ENCODE measurements around the gene SSTR3. TPM values are rescaled to one million over a fixed set of nuclear protein-coding genes. Genes with fewer than 3 reads are reported as not detected.

Gene SSTR3
- total and polyA plus RNA-seq, 2 donors (not counting 1 experiment from before 2014, with no cell fraction given): 0.64 to 0.98 TPM

- no peaks in the 10 kb centered on the region for H3K27me3 ChIP-seq (replicated peaks in 1 of 4; ENCODE audit: control extremely low read depth in 1 of 4, control insufficient read depth in 3 of 4, insufficient read depth in 4 of 4, low read length in 3 of 4)
- TF ChIP-seq EZH2 (IDR thresholded peaks at IDR 0.05; ENCODE audit: borderline replicate concordance, insufficient read depth, low read depth, low read length, poor library complexity, severe bottlenecking) (no peak), CTCF (IDR thresholded peaks at IDR 0.05) (no peak)
- no peak overlapping the region for H3K4me3 ChIP-seq (ENCODE audit: control extremely low read depth in 1 of 5, extremely low read depth in 1 of 5, insufficient read depth in 1 of 5, low read depth in 2 of 5, low read length in 4 of 5)
- H3K36me3 ChIP-seq (replicated peaks in 1 of 2; ENCODE audit: control extremely low read depth in 1 of 2, control insufficient read depth in 1 of 2, extremely low read depth in 1 of 2, insufficient read depth in 2 of 2, low read length in 1 of 2): no peaks in the 10 kb centered on the region
- Mint-ChIP-seq H3K27ac (peak overlapping the region; percentile 26), H3K27me3 (no peaks in the 10 kb centered on the region), H3K9me3 (ENCODE audit: insufficient read depth) (no peaks in the 10 kb centered on the region), H3K4me3 (no peak overlapping the region), H3K4me1 (peaks cover 19% of the 10 kb centered on the region)
- no peak overlapping the region for H3K4me2 ChIP-seq (replicated peaks; ENCODE audit: low read depth, low read length, poor library complexity, severe bottlenecking)
- H3K9ac ChIP-seq (ENCODE audit: low read length): no peak overlapping the region
- no peak overlapping the region for H3K27ac ChIP-seq (ENCODE audit: low read length in 2 of 2)
- no peaks in the 10 kb centered on the region for H3K79me2 ChIP-seq (ENCODE audit: control insufficient read depth, insufficient read depth, low read length)
- ChIA-PET POLR2A (no interaction called here), CTCF (interaction anchor here (1.6 kb wide), 1 partner anchor 56 kb away, joined by 4 read pairs; no protein-coding TSS in a partner anchor)
- H2AFZ ChIP-seq (ENCODE audit: insufficient read depth, low read depth, low read length, poor library complexity, severe bottlenecking): no peak overlapping the region
- ATAC-seq (ENCODE audit: low read depth) (no peak), DNase-seq (no peak)
- H3K4me1 ChIP-seq (ENCODE audit: control insufficient read depth in 2 of 2, insufficient read depth in 2 of 2, low read length in 2 of 2): peaks cover 14 to 23% of the 10 kb centered on the region in 2 donors
- H4K20me1 ChIP-seq (ENCODE audit: control insufficient read depth, insufficient read depth, low read length, poor library complexity, severe bottlenecking): no peaks in the 10 kb centered on the region
- 83% methylated on average over 5 of the region's 5 CpGs for WGBS (ENCODE audit: insufficient coverage)
- intact Hi-C loops (cut with micrococcal nuclease): no loop called here
- H3K9me3 ChIP-seq (ENCODE audit: control extremely low read depth in 1 of 3, control insufficient read depth in 2 of 3, insufficient read depth in 1 of 3, low read length in 2 of 3): no peaks in the 10 kb centered on the region
Observed at GRCh38 chr22:37204045-37204655, 8.1 kb downstream of the SSTR3 start.

- no peak for DNase-seq
- intact Hi-C loops (cut with micrococcal nuclease): no loop called here
Observed at GRCh38 chr22:37203354-37204044, 8.8 kb downstream of the SSTR3 start.

More at GRCh38 chr22:37203354-37204044, 8.8 kb downstream of the SSTR3 start:
- no peak for ATAC-seq (ENCODE audit: low read depth)
- H3K4me1 Mint-ChIP-seq: peaks cover 20% of the 10 kb centered on the region
- ChIA-PET POLR2A (no interaction called here), CTCF (interaction anchor here (1.6 kb wide), 1 partner anchor 57 kb away, joined by 4 read pairs; no protein-coding TSS in a partner anchor)
- H3K4me2 ChIP-seq (replicated peaks; ENCODE audit: low read depth, low read length, poor library complexity, severe bottlenecking): no peak overlapping the region
- no peak overlapping the region for H3K4me3 ChIP-seq (ENCODE audit: control extremely low read depth in 1 of 5, extremely low read depth in 1 of 5, insufficient read depth in 1 of 5, low read depth in 2 of 5, low read length in 4 of 5)
- H3K4me3 Mint-ChIP-seq: no peak overlapping the region
- H3K27me3 Mint-ChIP-seq: no peaks in the 10 kb centered on the region
- no peaks in the 10 kb centered on the region for H3K79me2 ChIP-seq (ENCODE audit: control insufficient read depth, insufficient read depth, low read length)
- no peak overlapping the region for H3K27ac ChIP-seq (ENCODE audit: low read length in 2 of 2)
- no peaks in the 10 kb centered on the region for H3K9me3 ChIP-seq (ENCODE audit: control extremely low read depth in 1 of 3, control insufficient read depth in 2 of 3, insufficient read depth in 1 of 3, low read length in 2 of 3)
- no peak for TF ChIP-seq EZH2 (IDR thresholded peaks at IDR 0.05; ENCODE audit: borderline replicate concordance, insufficient read depth, low read depth, low read length, poor library complexity, severe bottlenecking)
- no peak for TF ChIP-seq CTCF (IDR thresholded peaks at IDR 0.05)
- H4K20me1 ChIP-seq (ENCODE audit: control insufficient read depth, insufficient read depth, low read length, poor library complexity, severe bottlenecking): no peaks in the 10 kb centered on the region
- peaks cover 14 to 26% of the 10 kb centered on the region in 2 donors for H3K4me1 ChIP-seq (ENCODE audit: control insufficient read depth in 2 of 2, insufficient read depth in 2 of 2, low read length in 2 of 2)
- WGBS (ENCODE audit: insufficient coverage): 91% methylated on average over 15 of the region's 16 CpGs
- no peaks in the 10 kb centered on the region for H3K27me3 ChIP-seq (replicated peaks in 1 of 4; ENCODE audit: control extremely low read depth in 1 of 4, control insufficient read depth in 3 of 4, insufficient read depth in 4 of 4, low read length in 3 of 4)
- peak overlapping the region; percentile 37 for H3K27ac Mint-ChIP-seq
- no peak overlapping the region for H3K9ac ChIP-seq (ENCODE audit: low read length)
- H2AFZ ChIP-seq (ENCODE audit: insufficient read depth, low read depth, low read length, poor library complexity, severe bottlenecking): no peak overlapping the region
- no peaks in the 10 kb centered on the region for H3K9me3 Mint-ChIP-seq (ENCODE audit: insufficient read depth)
- no peaks in the 10 kb centered on the region for H3K36me3 ChIP-seq (replicated peaks in 1 of 2; ENCODE audit: control extremely low read depth in 1 of 2, control insufficient read depth in 1 of 2, extremely low read depth in 1 of 2, insufficient read depth in 2 of 2, low read length in 1 of 2)

Measured in B cell (primary cell).